Effector memory CD8-positive, alpha-beta T cell (primary cell): Measurements from ENCODE around the gene PLVAP.

ENCODE experiments used
- ATAC-seq: fragments of 150-1000 bp; cut with Tn5 transposase; replicated peaks from 2 replicates; pipeline ENCODE4 v1.10.0; 2021; ENCODE audit warnings: mild to moderate bottlenecking, moderate library complexity
- DNase-seq, 3 experiments: peaks; one replicate each; pipeline ENCODE4 v3.0.0; 2021
- H3K27ac Mint-ChIP-seq, 2 donors: one replicate each; pipeline ENCODE4 v1.8.0; 2022; ENCODE audit warnings: mild to moderate bottlenecking in 2 of 2, mixed read lengths in 2 of 2, moderate library complexity in 2 of 2
- H3K27me3 Mint-ChIP-seq, 2 donors: one replicate each; pipeline ENCODE4 v1.8.0; 2022; ENCODE audit warnings: mixed read lengths in 2 of 2
- H3K36me3 Mint-ChIP-seq: one replicate; pipeline ENCODE4 v1.8.0; 2022; ENCODE audit warnings: mild to moderate bottlenecking, moderate library complexity, mixed read lengths; ENCODE audit not compliant: insufficient read depth
- H3K4me1 Mint-ChIP-seq, 2 donors: one replicate each; pipeline ENCODE4 v1.8.0; 2022; ENCODE audit warnings: low read depth in 2 of 2, mixed read lengths in 2 of 2
- H3K4me3 Mint-ChIP-seq, 2 donors: one replicate each; pipeline ENCODE4 v1.8.0; 2022; ENCODE audit warnings: mild to moderate bottlenecking in 2 of 2, mixed read lengths in 2 of 2, moderate library complexity in 2 of 2
- H3K9me3 Mint-ChIP-seq, 2 donors: one replicate each; pipeline ENCODE4 v1.8.0; 2022; ENCODE audit warnings: mixed read lengths in 2 of 2
- total RNA-seq, 9 experiments: gene quantifications; one replicate each; lab custom pipeline; 2026; lab: John Stamatoyannopoulos, UW

Gene PLVAP, protein sequence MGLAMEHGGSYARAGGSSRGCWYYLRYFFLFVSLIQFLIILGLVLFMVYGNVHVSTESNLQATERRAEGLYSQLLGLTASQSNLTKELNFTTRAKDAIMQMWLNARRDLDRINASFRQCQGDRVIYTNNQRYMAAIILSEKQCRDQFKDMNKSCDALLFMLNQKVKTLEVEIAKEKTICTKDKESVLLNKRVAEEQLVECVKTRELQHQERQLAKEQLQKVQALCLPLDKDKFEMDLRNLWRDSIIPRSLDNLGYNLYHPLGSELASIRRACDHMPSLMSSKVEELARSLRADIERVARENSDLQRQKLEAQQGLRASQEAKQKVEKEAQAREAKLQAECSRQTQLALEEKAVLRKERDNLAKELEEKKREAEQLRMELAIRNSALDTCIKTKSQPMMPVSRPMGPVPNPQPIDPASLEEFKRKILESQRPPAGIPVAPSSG
- total RNA-seq = 0 to 0.12 (median 0) reads per million in 9 experiments

DNA sequence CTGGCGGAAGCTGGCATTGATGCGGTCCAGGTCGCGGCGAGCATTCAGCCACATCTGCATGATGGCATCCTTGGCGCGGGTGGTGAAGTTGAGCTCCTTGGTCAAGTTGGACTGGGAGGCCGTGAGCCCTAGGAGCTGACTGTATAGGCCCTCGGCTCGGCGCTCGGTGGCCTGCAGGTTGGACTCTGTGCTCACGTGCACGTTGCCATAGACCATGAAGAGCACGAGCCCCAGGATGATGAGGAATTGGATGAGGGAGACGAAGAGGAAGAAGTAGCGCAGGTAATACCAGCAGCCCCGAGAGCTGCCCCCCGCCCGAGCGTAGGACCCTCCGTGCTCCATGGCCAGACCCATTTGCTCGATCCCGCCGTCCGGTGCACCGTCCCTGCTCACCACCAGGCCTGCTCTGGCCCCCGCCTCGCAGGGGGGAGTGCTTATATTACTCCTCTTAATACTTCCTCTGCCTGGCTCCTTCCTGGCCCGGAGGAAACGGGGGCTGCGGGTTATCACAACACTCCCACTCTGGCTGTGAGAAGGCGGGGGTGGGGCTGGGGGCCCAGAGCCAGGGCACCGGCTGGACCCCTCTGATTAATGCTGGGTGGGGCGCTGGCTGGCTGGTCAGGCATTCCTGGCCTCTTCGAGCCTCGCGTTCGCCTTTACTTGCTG lies at the start of gene PLVAP:
Gene PLVAP, minus strand, starts transcription at position 408 of the 666 bp plus-strand sequence. Its CDS starts 54 bp downstream, at position 354.
- no peaks in the 10 kb centered on the region for H3K36me3 Mint-ChIP-seq
- ATAC-seq (no peak), DNase-seq (no peak)
- no peaks in the 10 kb centered on the region for H3K4me1 Mint-ChIP-seq
- no peak within 1 kb of the TSS for H3K27ac Mint-ChIP-seq
- peaks cover 23 to 35% of the 10 kb centered on the region in 2 donors for H3K27me3 Mint-ChIP-seq
- no peaks in the 10 kb centered on the region for H3K9me3 Mint-ChIP-seq
- H3K4me3 Mint-ChIP-seq = no peak within 1 kb of the TSS

DNA sequence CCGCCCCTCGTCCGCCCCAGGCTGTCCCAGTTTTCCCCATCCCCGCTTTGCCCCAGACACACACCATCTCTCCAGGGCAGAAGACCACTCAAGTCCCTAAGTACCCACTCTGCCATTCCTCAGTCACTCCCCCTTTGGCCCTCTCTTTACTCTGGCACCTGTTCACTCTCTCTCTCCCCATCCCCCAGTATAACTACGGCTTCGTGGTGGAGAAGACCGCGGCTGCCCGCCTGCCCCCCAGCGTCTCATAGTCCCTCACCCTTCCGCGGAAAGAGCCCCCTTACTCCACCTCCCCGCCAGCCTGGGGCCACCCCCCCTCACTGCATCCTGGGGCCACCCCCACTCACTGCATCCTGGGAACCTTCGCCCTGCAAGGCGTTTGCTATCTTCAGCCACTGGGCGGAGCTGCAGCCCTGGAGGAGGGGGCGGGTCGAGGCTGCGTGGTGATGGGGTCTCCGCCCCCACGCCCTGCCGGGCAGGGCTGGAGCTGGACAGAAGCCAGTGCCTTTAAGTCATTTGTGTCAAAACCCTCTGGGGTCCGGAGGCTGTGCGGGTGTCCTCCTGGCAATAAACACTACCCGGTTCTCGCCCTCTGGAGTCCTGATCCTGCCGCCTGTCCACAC lies 47.7 kb upstream of the PLVAP start:
- no peak overlapping the region for H3K27ac Mint-ChIP-seq
- DNase-seq (no peak), ATAC-seq (no peak)
- H3K36me3 Mint-ChIP-seq = peaks cover 5% of the 10 kb centered on the region
- H3K27me3 Mint-ChIP-seq = no peaks in the 10 kb centered on the region
- no peak overlapping the region for H3K4me3 Mint-ChIP-seq
- H3K4me1 Mint-ChIP-seq = peaks cover 7 to 8% of the 10 kb centered on the region in 2 donors
- no peaks in the 10 kb centered on the region for H3K9me3 Mint-ChIP-seq

DNA sequence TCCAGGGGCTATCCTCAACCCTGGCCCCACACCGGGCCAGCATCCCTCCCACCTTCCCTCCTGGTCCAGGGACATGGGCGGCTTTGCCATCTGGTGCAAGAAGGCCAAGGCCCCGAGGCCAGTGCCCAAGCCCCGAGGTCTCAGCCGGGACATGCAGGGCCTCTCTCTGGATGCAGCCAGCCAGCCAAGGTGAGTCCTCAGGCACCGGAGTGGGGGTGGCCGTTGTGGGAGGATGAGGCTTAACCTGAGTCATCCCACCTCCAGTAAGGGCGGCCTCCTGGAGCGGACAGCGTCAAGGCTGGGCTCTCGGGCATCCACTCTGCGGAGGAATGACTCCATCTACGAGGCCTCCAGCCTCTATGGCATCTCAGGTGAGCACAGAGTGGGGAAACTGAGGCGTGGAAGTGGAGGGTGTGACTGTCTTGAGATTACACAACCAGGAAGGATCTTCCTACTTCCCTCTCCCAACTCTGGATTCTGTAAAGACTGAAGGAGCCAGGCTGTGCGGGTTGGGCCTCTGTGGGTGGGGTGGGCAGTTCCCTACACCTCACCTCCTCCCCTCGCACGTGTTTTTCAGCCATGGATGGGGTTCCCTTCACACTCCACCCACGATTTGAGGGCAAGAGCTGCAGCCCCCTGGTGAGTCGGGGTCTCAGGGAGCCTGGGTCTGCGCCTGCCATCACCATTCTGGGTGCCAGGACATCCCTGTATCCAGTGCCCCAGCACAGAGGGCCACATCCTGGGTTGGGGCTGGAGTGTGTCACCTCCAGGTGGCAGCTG lies 46.5 kb upstream of the PLVAP start:
- H3K4me3 Mint-ChIP-seq = no peak overlapping the region
- ATAC-seq = no peak

DNA sequence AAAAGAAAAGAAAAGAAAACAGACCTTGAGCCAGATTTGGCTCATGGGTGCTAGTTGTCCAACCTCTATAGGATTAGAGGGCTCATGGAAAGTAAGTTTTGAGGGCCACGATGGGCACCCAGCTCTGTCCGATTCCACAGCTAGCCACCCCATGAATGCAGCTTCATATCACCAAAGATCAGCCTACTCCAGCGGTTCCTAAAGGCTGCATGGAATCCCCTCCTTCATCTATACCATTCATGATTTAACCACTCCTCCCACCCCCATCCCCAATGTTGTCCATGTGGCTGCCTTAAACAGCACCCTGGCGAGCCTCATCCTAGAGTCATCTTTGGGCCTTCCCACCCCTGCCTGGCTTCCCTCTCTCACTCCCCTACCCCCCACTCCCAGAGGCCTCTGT lies 44.8 kb upstream of the PLVAP start:
- peaks cover 8% of the 10 kb centered on the region for H3K36me3 Mint-ChIP-seq
- no peak for ATAC-seq
- H3K4me1 Mint-ChIP-seq = peaks cover 13 to 15% of the 10 kb centered on the region in 2 donors
- no peak overlapping the region for H3K27ac Mint-ChIP-seq
- H3K4me3 Mint-ChIP-seq = no peak overlapping the region
- DNase-seq = no peak
- H3K27me3 Mint-ChIP-seq = no peaks in the 10 kb centered on the region
- H3K9me3 Mint-ChIP-seq = no peaks in the 10 kb centered on the region

More for the DNA sequence above, 46.5 kb upstream of the PLVAP start:
- no peak for DNase-seq
- Mint-ChIP-seq H3K27me3 (no peaks in the 10 kb centered on the region), H3K9me3 (no peaks in the 10 kb centered on the region), H3K36me3 (peaks cover 5% of the 10 kb centered on the region), H3K27ac (no peak overlapping the region), H3K4me1 (peaks cover 13 to 15% of the 10 kb centered on the region in 2 donors)

DNA sequence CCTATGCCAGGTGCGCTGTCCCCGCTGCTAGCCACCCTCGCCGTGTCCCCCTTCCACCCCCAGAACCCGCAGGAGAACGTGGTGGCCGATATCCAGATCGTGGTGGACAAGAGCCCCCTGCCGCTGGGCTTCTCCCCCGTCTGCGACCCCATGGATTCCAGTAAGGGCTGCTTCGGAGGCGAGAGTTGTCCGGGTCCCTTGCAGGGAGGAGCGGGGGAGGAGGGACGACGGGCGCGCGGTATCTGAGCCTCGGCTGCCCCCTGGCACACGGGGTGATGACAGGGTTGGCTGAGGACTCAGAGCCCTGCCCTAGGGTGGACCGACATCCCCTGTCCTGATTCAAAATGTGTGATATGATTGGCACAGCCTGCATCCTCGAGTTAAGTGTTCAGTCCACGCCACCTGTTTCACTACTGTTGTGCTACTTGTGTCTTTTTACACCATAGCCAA lies 43.4 kb upstream of the PLVAP start:
- H3K4me1 Mint-ChIP-seq = peaks cover 13 to 15% of the 10 kb centered on the region in 2 donors
- H3K9me3 Mint-ChIP-seq = no peaks in the 10 kb centered on the region
- ATAC-seq (no peak), DNase-seq (no peak)
- H3K36me3 Mint-ChIP-seq = peaks cover 16% of the 10 kb centered on the region
- no peaks in the 10 kb centered on the region for H3K27me3 Mint-ChIP-seq
- peak overlapping the region; percentile 35 to 90 for H3K27ac Mint-ChIP-seq
- H3K4me3 Mint-ChIP-seq = peak overlapping the region; percentile 87 to 95

DNA sequence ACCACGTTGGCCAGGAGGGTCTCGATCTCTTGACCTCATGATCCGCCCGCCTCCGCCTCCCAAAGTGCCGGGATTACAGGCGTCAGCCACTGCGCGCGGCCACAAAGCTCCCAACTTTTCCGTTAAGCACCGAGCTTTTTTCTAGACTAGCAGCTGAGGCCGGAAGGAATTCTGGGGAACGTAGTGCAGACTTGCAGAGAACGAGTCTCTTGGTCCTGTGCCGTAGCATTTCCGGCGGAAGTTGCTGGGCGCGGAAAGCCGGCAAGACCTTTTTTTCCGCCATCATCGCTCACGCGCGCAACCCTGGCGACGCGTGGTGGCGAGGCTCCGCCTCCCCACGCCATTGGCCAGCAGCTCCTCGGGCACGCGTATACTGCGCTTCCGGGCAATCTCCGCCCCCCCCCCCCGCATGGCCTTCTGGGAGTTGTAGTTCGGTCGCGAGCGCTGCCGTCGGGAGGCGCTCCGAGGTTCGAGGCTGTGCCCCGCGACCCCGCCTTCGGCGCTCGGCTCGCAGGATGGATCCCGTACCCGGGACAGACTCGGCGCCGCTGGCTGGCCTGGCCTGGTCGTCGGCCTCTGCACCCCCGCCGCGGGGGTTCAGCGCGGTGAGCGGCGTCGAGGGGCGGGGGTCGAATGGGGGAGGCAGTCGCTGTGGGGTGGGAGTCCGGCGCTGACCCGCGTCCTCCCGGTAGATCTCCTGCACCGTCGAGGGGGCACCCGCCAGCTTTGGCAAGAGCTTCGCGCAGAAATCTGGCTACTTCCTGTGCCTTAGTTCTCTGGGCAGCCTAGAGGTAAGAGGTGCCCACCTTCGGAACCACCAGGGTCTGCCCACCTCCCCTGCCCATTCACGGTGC lies 42.7 kb upstream of the PLVAP start, which contains the start of gene MVB12A:
Gene MVB12A, plus strand, starts transcription at position 427 of the 854 bp plus-strand sequence. Its CDS starts 89 bp downstream, at position 516.
- Mint-ChIP-seq H3K27ac (peak within 1 kb of the TSS; percentile 84 to 90), H3K4me3 (peak within 1 kb of the TSS; percentile 87 to 95), H3K9me3 (no peaks in the 10 kb centered on the region), H3K36me3 (peaks cover 19% of the 10 kb centered on the region), H3K27me3 (no peaks in the 10 kb centered on the region), H3K4me1 (peaks cover 13 to 15% of the 10 kb centered on the region in 2 donors)
- DNase-seq (peak; percentile 89 to 92 (median 89)), ATAC-seq (peak; percentile 96)

DNA sequence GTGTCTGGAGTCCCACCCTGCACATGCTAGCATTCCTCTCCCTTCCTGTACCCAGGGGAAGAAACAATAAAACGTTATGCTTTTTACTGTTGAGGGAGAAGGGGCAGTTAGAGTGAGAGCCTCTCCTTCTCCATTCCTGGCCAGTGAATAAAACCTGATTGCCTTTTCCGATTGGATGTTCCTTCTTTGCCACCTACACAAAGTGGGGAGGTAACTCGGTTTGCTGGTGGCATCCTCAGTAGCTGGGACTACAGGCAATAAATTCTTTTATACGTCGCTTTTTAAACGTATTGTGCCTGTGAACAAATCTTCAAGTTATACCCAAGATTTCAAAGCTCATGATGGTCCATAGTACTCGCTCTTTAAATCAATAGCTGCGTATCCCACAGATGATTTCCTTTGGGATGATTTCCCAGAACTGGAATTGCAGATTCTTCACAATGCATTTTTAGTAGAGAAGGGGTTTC lies 42.0 kb upstream of the PLVAP start:
- H3K4me3 Mint-ChIP-seq = peak overlapping the region; percentile 87 to 95

DNA sequence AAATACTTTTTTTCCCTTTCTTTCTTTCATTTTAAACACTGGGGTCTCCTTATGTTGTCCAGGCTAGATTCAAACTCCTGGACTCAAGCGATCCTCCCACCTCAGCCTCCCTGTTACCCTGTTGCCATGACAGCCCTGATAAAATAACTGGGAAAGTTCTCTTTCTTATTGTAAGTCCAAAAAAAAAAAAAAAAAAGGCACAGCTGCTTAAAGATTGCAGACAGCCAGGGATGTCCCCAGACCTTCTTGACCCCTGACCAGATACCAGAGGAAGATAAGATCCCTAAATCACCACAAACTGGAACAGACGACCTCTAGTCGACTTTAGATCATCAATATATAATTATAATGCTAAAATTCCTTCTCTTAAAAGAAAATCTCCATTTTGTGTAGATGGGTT lies 41.6 kb upstream of the PLVAP start:
- no peaks in the 10 kb centered on the region for H3K9me3 Mint-ChIP-seq
- DNase-seq (no peak), ATAC-seq (no peak)
- no peak overlapping the region for H3K27ac Mint-ChIP-seq
- peak overlapping the region; percentile 87 to 95 for H3K4me3 Mint-ChIP-seq
- peaks cover 29% of the 10 kb centered on the region for H3K36me3 Mint-ChIP-seq
- no peaks in the 10 kb centered on the region for H3K27me3 Mint-ChIP-seq
- peaks cover 13 to 15% of the 10 kb centered on the region in 2 donors for H3K4me1 Mint-ChIP-seq

More for the DNA sequence above, 42.0 kb upstream of the PLVAP start:
- DNase-seq (no peak), ATAC-seq (no peak)
- Mint-ChIP-seq H3K4me1 (peaks cover 13 to 15% of the 10 kb centered on the region in 2 donors), H3K27ac (peak overlapping the region; percentile 84 to 90), H3K9me3 (no peaks in the 10 kb centered on the region), H3K36me3 (peaks cover 24% of the 10 kb centered on the region), H3K27me3 (no peaks in the 10 kb centered on the region)

DNA sequence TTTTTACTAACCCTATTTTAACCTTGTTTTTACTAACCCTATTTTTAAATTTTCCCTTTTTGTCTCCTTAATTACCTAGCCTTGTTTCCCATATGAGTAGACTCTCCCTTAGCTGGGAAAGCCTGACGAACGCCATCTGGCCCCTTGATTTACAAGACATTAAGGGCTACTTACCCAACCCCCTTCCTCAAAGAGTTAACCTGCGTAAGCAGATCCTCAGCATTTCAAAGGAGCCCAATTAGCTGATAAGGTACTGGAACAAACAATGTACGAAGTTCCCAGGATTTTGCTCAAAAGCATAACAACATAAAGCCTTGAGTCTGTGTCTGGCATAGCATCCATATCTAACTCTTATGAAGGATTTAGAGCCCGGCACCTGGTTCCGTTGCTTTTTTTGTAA lies 38.0 kb upstream of the PLVAP start:
- no peak overlapping the region for H3K27ac Mint-ChIP-seq

DNA sequence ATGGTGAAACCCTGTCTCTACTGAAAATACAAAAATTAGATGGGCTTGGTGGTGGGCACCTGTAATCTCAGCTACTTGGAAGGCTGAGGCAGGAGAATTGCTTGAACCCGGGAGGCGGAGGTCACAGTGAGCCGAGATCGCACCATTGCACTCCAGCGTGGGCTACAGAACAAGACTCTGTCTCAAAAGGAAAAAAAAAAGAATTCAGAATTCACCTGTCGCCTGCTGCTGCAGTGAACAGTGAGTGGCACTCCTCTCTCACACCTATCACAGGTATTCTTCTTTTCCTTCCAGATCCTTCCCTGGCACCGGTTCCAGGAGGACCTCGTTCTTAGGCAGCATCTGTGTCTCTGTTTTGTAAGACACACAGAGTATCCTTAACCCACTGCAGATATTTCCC lies 37.0 kb upstream of the PLVAP start:
- Mint-ChIP-seq H3K4me1 (peaks cover 4 to 5% of the 10 kb centered on the region in 2 donors), H3K4me3 (no peak overlapping the region), H3K27ac (peak overlapping the region in 1 of 2 donors; percentile 44), H3K36me3 (peaks cover 47% of the 10 kb centered on the region), H3K27me3 (no peaks in the 10 kb centered on the region), H3K9me3 (no peaks in the 10 kb centered on the region)
- ATAC-seq = no peak
- no peak for DNase-seq

More for the DNA sequence above, 38.0 kb upstream of the PLVAP start:
- no peak overlapping the region for H3K4me3 Mint-ChIP-seq
- H3K9me3 Mint-ChIP-seq = no peaks in the 10 kb centered on the region
- no peaks in the 10 kb centered on the region for H3K27me3 Mint-ChIP-seq
- H3K36me3 Mint-ChIP-seq = peaks cover 40% of the 10 kb centered on the region
- ATAC-seq (no peak), DNase-seq (no peak)
- peaks cover 9 to 12% of the 10 kb centered on the region in 2 donors for H3K4me1 Mint-ChIP-seq

DNA sequence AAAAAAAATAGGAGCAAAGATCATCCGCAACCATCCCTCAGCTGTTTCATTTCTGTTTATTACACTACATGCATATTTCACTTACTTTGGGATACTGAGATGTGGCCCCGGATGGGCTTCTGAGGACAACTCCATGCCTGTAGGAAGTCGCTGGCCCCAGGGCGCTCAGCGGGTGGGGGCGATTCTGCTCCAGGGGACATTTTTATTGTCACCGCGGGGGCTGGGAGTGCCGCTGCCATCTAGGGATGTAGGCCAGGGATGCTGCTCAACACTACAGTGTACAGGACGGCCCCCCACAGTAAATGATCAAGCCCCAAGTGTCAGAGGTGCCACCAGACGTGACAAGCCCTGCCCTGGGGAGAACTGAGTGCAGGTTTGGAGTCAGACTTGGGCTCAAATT lies 34.7 kb upstream of the PLVAP start:
- Mint-ChIP-seq H3K27ac (peak overlapping the region in 1 of 2 donors; percentile 76), H3K36me3 (peaks cover 44% of the 10 kb centered on the region)

DNA sequence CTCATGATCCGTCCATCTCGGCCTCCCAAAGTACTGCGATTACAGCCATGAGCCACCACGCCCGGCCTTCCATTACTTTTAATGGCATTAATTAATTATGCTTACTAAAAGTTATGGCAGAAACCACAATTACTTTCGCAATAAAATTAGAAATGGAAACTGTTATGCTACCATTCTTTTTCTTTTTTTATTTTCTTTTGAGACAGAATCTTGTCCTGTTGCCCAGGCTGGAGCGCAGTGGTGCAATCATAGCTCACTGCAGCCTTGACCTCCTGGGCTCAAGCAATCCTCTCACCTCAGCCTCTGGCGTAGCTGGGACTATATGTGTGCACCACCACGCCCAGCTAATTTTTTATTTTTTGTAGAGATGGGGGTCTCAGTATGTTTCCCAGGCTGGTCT lies 32.8 kb upstream of the PLVAP start:
- peaks cover 25 to 29% of the 10 kb centered on the region in 2 donors for H3K4me1 Mint-ChIP-seq
- no peak overlapping the region for H3K27ac Mint-ChIP-seq
- DNase-seq = no peak
- ATAC-seq = no peak
- peaks cover 35% of the 10 kb centered on the region for H3K36me3 Mint-ChIP-seq
- H3K9me3 Mint-ChIP-seq = no peaks in the 10 kb centered on the region
- H3K27me3 Mint-ChIP-seq = no peaks in the 10 kb centered on the region
- peak overlapping the region in 1 of 2 donors; percentile 21 for H3K4me3 Mint-ChIP-seq

More for the DNA sequence above, 34.7 kb upstream of the PLVAP start:
- Mint-ChIP-seq H3K4me1 (peaks cover 14 to 15% of the 10 kb centered on the region in 2 donors), H3K4me3 (no peak overlapping the region), H3K9me3 (no peaks in the 10 kb centered on the region), H3K27me3 (no peaks in the 10 kb centered on the region)
- ATAC-seq (no peak), DNase-seq (no peak)
